A549 (cell line): Measurements from ENCODE around the gene GTPBP1. TPM values are rescaled to one million over a fixed set of nuclear protein-coding genes. Genes with fewer than 3 reads are reported as not detected.

Experiments
- ATAC-seq, 2 experiments: fragments of 200-7000 bp in 1 of 2; fragments of >200 bp in 1 of 2; cut with Nextera tagmentation in 1 of 2; cut with Tn5 transposase in 1 of 2; 3 replicates each; pipeline versions ENCODE4 v1.8.0 to v1.9.1; 2018 to 2020; ENCODE audit warnings: mild to moderate bottlenecking in 1 of 2, moderate library complexity in 1 of 2
- CTCF ChIA-PET: fragments of 300-600 bp; sonication (Branson Sonifier 250); formaldehyde crosslinking; extraction: SDS; loops from one replicate; lab custom pipeline; 2021; ENCODE audit warnings: antibody characterized with exemption, inconsistent platforms; lab: Yijun Ruan, JAX
- POLR2A ChIA-PET: fragments of 350-600 bp; formaldehyde crosslinking; extraction: SDS; loops from one replicate; lab custom pipeline; 2021; ENCODE audit warnings: antibody characterized with exemption, inconsistent platforms; lab: Yijun Ruan, JAX
- DNase-seq, 2 experiments: peaks; one replicate each; pipeline versions ENCODE4 v3.0.0 to v3.0.0-alpha.2; 2011 to 2016; ENCODE audit warnings: low read depth in 1 of 2, low spot score in 1 of 2
- FAIRE-seq: peaks from 2 replicates; lab custom pipeline; 2011; peaks lifted over from hg19 to GRCh38; lab: Jason Lieb, UNC
- H3K27ac ChIP-seq, 2 experiments: fragments of >200 bp; sonication (Bioruptor Twin); formaldehyde crosslinking; 3 replicates each; pipeline ENCODE4 v1.5.1; 2016 to 2017
- H3K4me1 ChIP-seq: fragments of >200 bp; sonication (Bioruptor Twin); formaldehyde crosslinking; 3 replicates; pipeline ENCODE4 v1.6.1; 2016
- H3K4me2 ChIP-seq: fragments of >200 bp; sonication (Bioruptor Twin); formaldehyde crosslinking; 3 replicates; pipeline ENCODE4 v1.6.1; 2016
- H3K4me3 ChIP-seq: fragments of >200 bp; sonication (Bioruptor Twin); formaldehyde crosslinking; 3 replicates; pipeline ENCODE4 v1.5.1; 2016
- H3K9me3 ChIP-seq: fragments of >200 bp; sonication (Bioruptor Twin); formaldehyde crosslinking; 3 replicates; pipeline ENCODE4 v1.6.1; 2016
- CEBPB ChIP-seq, 2 experiments: fragments of >200 bp in 1 of 2; sonication (Bioruptor Twin) in 1 of 2; formaldehyde crosslinking in 1 of 2; IDR thresholded peaks; 2 replicates each; pipeline ENCODE4 v1.6.1; 2012 to 2016
- FOSB ChIP-seq: fragments of 250-450 bp; sonication (Bioruptor Pico); IDR thresholded peaks from 2 replicates; pipeline ENCODE4 v1.5.0; 2020; ENCODE audit warnings: mild to moderate bottlenecking, moderate library complexity
- FOSL2 ChIP-seq, 2 experiments: fragments of 450-650 bp in 1 of 2; fragments of >200 bp in 1 of 2; sonication (Bioruptor Twin) in 1 of 2; formaldehyde crosslinking; IDR thresholded peaks; 2 replicates each; pipeline versions ENCODE4 v1.5.0 to v1.6.1; 2016 to 2020; ENCODE audit warnings: mild to moderate bottlenecking in 1 of 2, moderate library complexity in 1 of 2
- HOXA7 ChIP-seq: fragments of 250-450 bp; sonication (Bioruptor Pico); IDR thresholded peaks from 2 replicates; pipeline ENCODE4 v1.5.0; 2020; ENCODE audit warnings: mild to moderate bottlenecking, moderate library complexity
- HOXB13 ChIP-seq: fragments of 250-450 bp; sonication (Bioruptor Pico); IDR thresholded peaks from 2 replicates; pipeline ENCODE4 v1.5.0; 2020; ENCODE audit warnings: low read depth, mild to moderate bottlenecking, moderate library complexity
- JUN ChIP-seq, 2 experiments: fragments of >200 bp; sonication (Bioruptor Twin); formaldehyde crosslinking; IDR thresholded peaks; 2 replicates in 1 of 2; 3 replicates in 1 of 2; pipeline ENCODE4 v1.6.1; 2016 to 2017
- KDM1A ChIP-seq: fragments of 200-600 bp; sonication (generic); IDR thresholded peaks from 2 replicates; pipeline ENCODE4 v1.6.1; 2016; ENCODE audit warnings: low read depth, mild to moderate bottlenecking
- KDM5A ChIP-seq: fragments of 200-600 bp; sonication (generic); IDR thresholded peaks from 2 replicates; pipeline ENCODE4 v1.6.1; 2016; ENCODE audit warnings: antibody characterized with exemption, mild to moderate bottlenecking
- MYC ChIP-seq: IDR thresholded peaks from 2 replicates; pipeline ENCODE4 v1.6.1; 2012; ENCODE audit warnings: mild to moderate bottlenecking, inconsistent platforms, low read length, improper control_type of control experiment, borderline replicate concordance
- NFE2L2 ChIP-seq: fragments of 150-350 bp; conservative IDR thresholded peaks from 2 replicates; pipeline ENCODE4 v1.6.1; 2014; ENCODE audit warnings: low read length
- NPAS2 ChIP-seq: fragments of 250-450 bp; sonication (Bioruptor Pico); IDR thresholded peaks from 2 replicates; pipeline ENCODE4 v1.8.0; 2022; ENCODE audit warnings: mild to moderate bottlenecking, moderate library complexity, borderline replicate concordance
- POLR2A ChIP-seq: IDR thresholded peaks from 2 replicates; pipeline ENCODE4 v1.6.1; 2012; ENCODE audit warnings: mild to moderate bottlenecking, low read length
- RARB ChIP-seq: fragments of 250-450 bp; sonication (Bioruptor Pico); IDR thresholded peaks from 2 replicates; pipeline ENCODE4 v1.8.0; 2021; ENCODE audit warnings: mild to moderate bottlenecking, moderate library complexity
- RCOR1 ChIP-seq: fragments of 150-350 bp; IDR thresholded peaks from 2 replicates; pipeline ENCODE4 v1.6.1; 2014; ENCODE audit warnings: antibody characterized with exemption, low read length, low read depth
- TP53 ChIP-seq: fragments of 250-450 bp; sonication (Bioruptor Pico); IDR thresholded peaks from 2 replicates; pipeline ENCODE4 v1.5.0; 2021; ENCODE audit warnings: mild to moderate bottlenecking, moderate library complexity
- ZC3H11A ChIP-seq: fragments of 450-650 bp; IDR thresholded peaks from 2 replicates; pipeline ENCODE4 v1.6.1; 2014; ENCODE audit warnings: antibody characterized with exemption, mild to moderate bottlenecking
- ZNF302 ChIP-seq: fragments of 250-450 bp; sonication (Bioruptor Pico); IDR thresholded peaks from 2 replicates; pipeline ENCODE4 v1.9.0; 2021; ENCODE audit warnings: inconsistent platforms, mild to moderate bottlenecking, moderate library complexity
- WGBS: methylation state at CpG from one replicate; pipeline ENCODE4 v1.1.6; 2017; ENCODE audit errors: missing lambda C conversion rate; 5-methylcytosine and 5-hydroxymethylcytosine counted together
- polyA plus RNA-seq, 4 experiments: library from polyadenylated mRNA; depleted of rRNA in 3 of 4; stranded (reverse); fragments of >200 nt; fragmentation: RNase III in 1 of 4; extraction: RNeasy Plus Mini Kit Qiagen cat#74134 plus additional on column Dnase treatment in 1 of 4; gene quantifications; 2 replicates in 3 of 4; 3 replicates in 1 of 4; pipeline ENCODE4 v1.2.3, GENCODE V29; 2011 to 2017
- TF ChIP-seq, protein P1 (sequence below): fragments of >200 bp; sonication (Bioruptor Twin); formaldehyde crosslinking; IDR thresholded peaks from 2 replicates; pipeline ENCODE4 v1.6.1; 2016
- TF ChIP-seq, protein P2 (sequence below): fragments of 450-650 bp; IDR thresholded peaks from 2 replicates; pipeline ENCODE4 v1.6.1; 2014; ENCODE audit warnings: antibody characterized with exemption
- TF ChIP-seq, protein P3 (sequence below): fragments of >200 bp; sonication (Bioruptor Twin); formaldehyde crosslinking; IDR thresholded peaks from 3 replicates; pipeline ENCODE4 v1.6.1; 2016
- TF ChIP-seq, protein P4 (sequence below): fragments of 250-450 bp; sonication (Bioruptor Pico); IDR thresholded peaks from 2 replicates; pipeline ENCODE4 v1.5.0; 2021; ENCODE audit warnings: mild to moderate bottlenecking, moderate library complexity, borderline replicate concordance
- TF ChIP-seq, protein P5 (sequence below): fragments of 200-600 bp; sonication (generic); IDR thresholded peaks from 2 replicates; pipeline ENCODE4 v1.6.1; 2016; ENCODE audit warnings: antibody characterized with exemption, mild to moderate bottlenecking, moderate library complexity

Gene GTPBP1
- polyA plus RNA-seq, 2 of the 4 experiments (the other 2 are of a cell fraction), result 9.0 to 15.1 TPM

DNA sequence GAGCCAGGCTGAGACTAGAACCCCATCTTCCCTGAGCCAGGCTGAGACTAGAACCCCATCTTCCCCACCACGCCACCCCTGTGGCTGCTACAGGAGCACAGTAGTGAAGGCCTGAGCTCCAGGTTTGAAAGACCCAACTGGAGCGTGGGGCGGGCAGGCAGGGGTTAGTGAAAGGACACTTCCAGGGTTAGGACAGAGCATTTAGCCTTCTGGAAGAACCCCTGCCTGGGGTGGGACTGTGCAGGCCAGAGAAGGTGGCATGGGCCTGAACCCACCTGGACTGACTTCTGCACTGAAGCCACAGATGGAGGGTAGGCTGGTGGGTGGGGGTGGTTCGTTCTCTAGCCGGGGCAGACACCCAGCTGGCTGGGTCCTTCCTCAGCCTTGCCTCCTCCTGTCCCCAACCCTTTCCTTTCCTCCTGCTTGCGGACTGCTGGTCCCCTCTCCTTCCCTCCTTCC, 26.0 kb downstream of the GTPBP1 start:
- ATAC-seq, result no peak
- TF ChIP-seq FOSL2 (IDR thresholded peaks at IDR 0.05) (no peak), FOSL2 (CRISPR knock-in tag; IDR thresholded peaks at IDR 0.05) (no peak), ZNF302 (CRISPR knock-in tag) (no peak), TP53 (no peak), FOSB (CRISPR knock-in tag) (no peak), RARB (CRISPR knock-in tag) (no peak)
- no peak overlapping the region for H3K4me3 ChIP-seq

DNA sequence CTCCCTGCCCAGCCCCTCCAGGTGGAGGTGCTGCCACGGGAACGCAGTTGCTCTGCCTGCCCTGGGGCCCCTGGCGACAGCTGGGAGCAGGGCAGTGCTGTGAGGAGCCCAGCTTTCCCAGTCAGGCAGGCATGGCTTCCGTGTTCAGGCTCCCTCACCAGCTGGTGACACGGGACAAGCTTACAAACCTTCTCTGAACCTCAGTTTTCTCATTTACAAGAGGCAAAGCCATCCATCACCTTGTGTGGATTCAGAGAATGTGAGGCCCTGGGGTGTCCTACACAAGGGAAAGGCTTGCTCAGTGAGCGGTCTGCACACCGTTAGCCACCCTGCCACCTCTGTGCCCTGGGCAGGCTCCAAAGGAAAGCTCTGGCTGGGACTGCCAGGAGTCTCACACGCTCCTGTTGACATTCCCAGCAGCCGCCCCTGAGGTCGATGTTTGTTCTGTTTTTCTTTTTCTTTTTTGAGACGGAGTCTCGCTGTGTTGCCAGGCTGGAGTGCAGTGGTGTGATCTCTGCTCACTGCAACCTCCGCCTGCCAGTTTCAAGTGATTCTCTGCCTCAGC, 26.6 kb downstream of the GTPBP1 start:
- WGBS, result 93% methylated on average over 11 of the region's 13 CpGs
- H3K4me1 ChIP-seq, result no peaks in the 10 kb centered on the region
- H3K4me3 ChIP-seq, result no peak overlapping the region
- DNase-seq, result no peak
- no peaks in the 10 kb centered on the region for H3K9me3 ChIP-seq
- H3K27ac ChIP-seq, result no peak overlapping the region
- ChIA-PET POLR2A (no interaction called here), CTCF (interaction anchor here (0.8 to 7.4 kb wide), 11 partner anchors 9 to 663 kb away, joined by 3 to 69 read pairs (median 10); partner anchors contain the start of gene SUN2)
- FAIRE-seq, result no peak
- no peak for TF ChIP-seq POLR2A
- TF ChIP-seq HOXA7 (CRISPR knock-in tag), result no peak
- TF ChIP-seq ZC3H11A, result no peak
- TF ChIP-seq KDM1A, result no peak
- TF ChIP-seq RCOR1, result no peak
- TF ChIP-seq NFE2L2, result no peak
- TF ChIP-seq TP53, result no peak
- TF ChIP-seq JUN (IDR thresholded peaks at IDR 0.05), result no peak
- no peak for TF ChIP-seq MYC
- TF ChIP-seq KDM5A, result no peak
- TF ChIP-seq, protein P1, sequence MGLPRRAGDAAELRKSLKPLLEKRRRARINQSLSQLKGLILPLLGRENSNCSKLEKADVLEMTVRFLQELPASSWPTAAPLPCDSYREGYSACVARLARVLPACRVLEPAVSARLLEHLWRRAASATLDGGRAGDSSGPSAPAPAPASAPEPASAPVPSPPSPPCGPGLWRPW, result no peak
- TF ChIP-seq ZNF302 (CRISPR knock-in tag), result no peak
- no peak for TF ChIP-seq CEBPB (IDR thresholded peaks at IDR 0.05)
- no peak for TF ChIP-seq HOXB13 (CRISPR knock-in tag)
- TF ChIP-seq, protein P2, sequence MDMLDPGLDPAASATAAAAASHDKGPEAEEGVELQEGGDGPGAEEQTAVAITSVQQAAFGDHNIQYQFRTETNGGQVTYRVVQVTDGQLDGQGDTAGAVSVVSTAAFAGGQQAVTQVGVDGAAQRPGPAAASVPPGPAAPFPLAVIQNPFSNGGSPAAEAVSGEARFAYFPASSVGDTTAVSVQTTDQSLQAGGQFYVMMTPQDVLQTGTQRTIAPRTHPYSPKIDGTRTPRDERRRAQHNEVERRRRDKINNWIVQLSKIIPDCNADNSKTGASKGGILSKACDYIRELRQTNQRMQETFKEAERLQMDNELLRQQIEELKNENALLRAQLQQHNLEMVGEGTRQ, result no peak
- TF ChIP-seq, protein P3, sequence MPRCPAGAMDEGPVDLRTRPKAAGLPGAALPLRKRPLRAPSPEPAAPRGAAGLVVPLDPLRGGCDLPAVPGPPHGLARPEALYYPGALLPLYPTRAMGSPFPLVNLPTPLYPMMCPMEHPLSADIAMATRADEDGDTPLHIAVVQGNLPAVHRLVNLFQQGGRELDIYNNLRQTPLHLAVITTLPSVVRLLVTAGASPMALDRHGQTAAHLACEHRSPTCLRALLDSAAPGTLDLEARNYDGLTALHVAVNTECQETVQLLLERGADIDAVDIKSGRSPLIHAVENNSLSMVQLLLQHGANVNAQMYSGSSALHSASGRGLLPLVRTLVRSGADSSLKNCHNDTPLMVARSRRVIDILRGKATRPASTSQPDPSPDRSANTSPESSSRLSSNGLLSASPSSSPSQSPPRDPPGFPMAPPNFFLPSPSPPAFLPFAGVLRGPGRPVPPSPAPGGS, result no peak
- no peak for TF ChIP-seq NPAS2
- TF ChIP-seq, protein P4, sequence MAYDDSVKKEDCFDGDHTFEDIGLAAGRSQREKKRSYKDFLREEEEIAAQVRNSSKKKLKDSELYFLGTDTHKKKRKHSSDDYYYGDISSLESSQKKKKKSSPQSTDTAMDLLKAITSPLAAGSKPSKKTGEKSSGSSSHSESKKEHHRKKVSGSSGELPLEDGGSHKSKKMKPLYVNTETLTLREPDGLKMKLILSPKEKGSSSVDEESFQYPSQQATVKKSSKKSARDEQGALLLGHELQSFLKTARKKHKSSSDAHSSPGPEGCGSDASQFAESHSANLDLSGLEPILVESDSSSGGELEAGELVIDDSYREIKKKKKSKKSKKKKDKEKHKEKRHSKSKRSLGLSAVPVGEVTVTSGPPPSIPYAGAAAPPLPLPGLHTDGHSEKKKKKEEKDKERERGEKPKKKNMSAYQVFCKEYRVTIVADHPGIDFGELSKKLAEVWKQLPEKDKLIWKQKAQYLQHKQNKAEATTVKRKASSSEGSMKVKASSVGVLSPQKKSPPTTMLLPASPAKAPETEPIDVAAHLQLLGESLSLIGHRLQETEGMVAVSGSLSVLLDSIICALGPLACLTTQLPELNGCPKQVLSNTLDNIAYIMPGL (CRISPR knock-in tag), result no peak
- TF ChIP-seq, protein P5, sequence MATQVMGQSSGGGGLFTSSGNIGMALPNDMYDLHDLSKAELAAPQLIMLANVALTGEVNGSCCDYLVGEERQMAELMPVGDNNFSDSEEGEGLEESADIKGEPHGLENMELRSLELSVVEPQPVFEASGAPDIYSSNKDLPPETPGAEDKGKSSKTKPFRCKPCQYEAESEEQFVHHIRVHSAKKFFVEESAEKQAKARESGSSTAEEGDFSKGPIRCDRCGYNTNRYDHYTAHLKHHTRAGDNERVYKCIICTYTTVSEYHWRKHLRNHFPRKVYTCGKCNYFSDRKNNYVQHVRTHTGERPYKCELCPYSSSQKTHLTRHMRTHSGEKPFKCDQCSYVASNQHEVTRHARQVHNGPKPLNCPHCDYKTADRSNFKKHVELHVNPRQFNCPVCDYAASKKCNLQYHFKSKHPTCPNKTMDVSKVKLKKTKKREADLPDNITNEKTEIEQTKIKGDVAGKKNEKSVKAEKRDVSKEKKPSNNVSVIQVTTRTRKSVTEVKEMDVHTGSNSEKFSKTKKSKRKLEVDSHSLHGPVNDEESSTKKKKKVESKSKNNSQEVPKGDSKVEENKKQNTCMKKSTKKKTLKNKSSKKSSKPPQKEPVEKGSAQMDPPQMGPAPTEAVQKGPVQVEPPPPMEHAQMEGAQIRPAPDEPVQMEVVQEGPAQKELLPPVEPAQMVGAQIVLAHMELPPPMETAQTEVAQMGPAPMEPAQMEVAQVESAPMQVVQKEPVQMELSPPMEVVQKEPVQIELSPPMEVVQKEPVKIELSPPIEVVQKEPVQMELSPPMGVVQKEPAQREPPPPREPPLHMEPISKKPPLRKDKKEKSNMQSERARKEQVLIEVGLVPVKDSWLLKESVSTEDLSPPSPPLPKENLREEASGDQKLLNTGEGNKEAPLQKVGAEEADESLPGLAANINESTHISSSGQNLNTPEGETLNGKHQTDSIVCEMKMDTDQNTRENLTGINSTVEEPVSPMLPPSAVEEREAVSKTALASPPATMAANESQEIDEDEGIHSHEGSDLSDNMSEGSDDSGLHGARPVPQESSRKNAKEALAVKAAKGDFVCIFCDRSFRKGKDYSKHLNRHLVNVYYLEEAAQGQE, result no peak
- H3K4me2 ChIP-seq, result no peak overlapping the region
- ATAC-seq, result 0 out of 6 replicates have a peak, but pooled peaks of 1 of the 2 experiments have one; percentile 7

More for the DNA sequence above, 26.0 kb downstream of the GTPBP1 start:
- no peaks in the 10 kb centered on the region for H3K9me3 ChIP-seq
- no peak overlapping the region for H3K27ac ChIP-seq
- ChIA-PET POLR2A (no interaction called here), CTCF (interaction anchor here (0.5 to 7.4 kb wide), 11 partner anchors 8 to 885 kb away, joined by 3 to 69 read pairs (median 4); partner anchors contain the start of gene SUN2)
- H3K4me1 ChIP-seq, result no peaks in the 10 kb centered on the region
- no peak overlapping the region for H3K4me2 ChIP-seq
- DNase-seq (no peak), FAIRE-seq (no peak)
- WGBS, result 96% methylated on average over 6 of the region's 6 CpGs
